Breast epithelium (tissue), 4 donors: ENCODE data around the gene APOBEC3A. TPM values are rescaled to one million over a fixed set of nuclear protein-coding genes. Genes with fewer than 3 reads are reported as not detected.
"Not testable (repeated sequence)": the region's sequence is repeated elsewhere in the genome, so short reads cannot be mapped to it uniquely, and the experiment has no call there.

Experiments used
- DNase-seq, 2 donors: peaks; one replicate each; pipeline ENCODE4 v3.0.0-alpha.2; 2019; ENCODE audit warnings: low spot score in 2 of 2
- H3K27ac ChIP-seq, 2 donors: fragments of 200-600 bp; sonication (generic) in 1 of 2; one replicate each; pipeline ENCODE4 v1.5.1; 2016 to 2019; ENCODE audit warnings: mild to moderate bottlenecking in 1 of 2
- H3K27me3 ChIP-seq, 2 donors: fragments of 200-600 bp; sonication (generic) in 1 of 2; one replicate each; pipeline versions ENCODE4 v1.5.1 to v1.6.0; 2017 to 2019; ENCODE audit warnings: control low read depth in 1 of 2, mild to moderate bottlenecking in 1 of 2
- H3K36me3 ChIP-seq: fragments of 200-600 bp; one replicate; pipeline ENCODE4 v1.5.1; 2019
- H3K4me1 ChIP-seq, 2 donors: fragments of 200-600 bp; sonication (generic); one replicate each; pipeline ENCODE4 v1.5.1; 2016 to 2019; ENCODE audit warnings: control low read depth in 1 of 2
- H3K4me3 ChIP-seq, 3 donors: fragments of 200-600 bp; sonication (generic); 1 replicate in 2 of 3; 2 replicates in 1 of 3; pipeline ENCODE4 v1.5.1; 2016 to 2019; ENCODE audit warnings: mild to moderate bottlenecking in 3 of 3, moderate library complexity in 2 of 3
- H3K9me3 ChIP-seq, 2 donors: fragments of 200-600 bp; sonication (generic) in 1 of 2; one replicate each; pipeline ENCODE4 v1.5.1; 2016 to 2019; ENCODE audit warnings: control low read depth in 1 of 2
- CTCF ChIP-seq, 3 donors: fragments of 450-650 bp; IDR thresholded peaks; one replicate each; pipeline ENCODE4 v1.5.1; 2016 to 2017; ENCODE audit warnings: antibody characterized with exemption in 3 of 3, mild to moderate bottlenecking in 3 of 3, moderate library complexity in 3 of 3
- POLR2A ChIP-seq: fragments of 450-650 bp; IDR thresholded peaks from one replicate; pipeline ENCODE4 v1.6.1; 2016; ENCODE audit warnings: antibody characterized with exemption, mild to moderate bottlenecking, moderate library complexity
- POLR2AphosphoS5 ChIP-seq, 3 donors: sonication (generic); formaldehyde crosslinking; IDR thresholded peaks; one replicate each; pipeline ENCODE4 v1.6.1; 2017; ENCODE audit warnings: antibody characterized with exemption in 3 of 3
- intact Hi-C: fragments of 100-400 bp; cut with DNase I; formaldehyde crosslinking; loops from one replicate; pipeline ENCODE4 v1.15.1; 2023; ENCODE audit warnings: low total_unique reads
- total RNA-seq, 3 donors: library from RNA; depleted of rRNA; stranded (reverse); fragments of >200 nt; gene quantifications; one replicate each; pipeline ENCODE4 v1.1.0, GENCODE V29; 2016

Gene APOBEC3A
- total RNA-seq, 3 donors from 2014 or later = 0.44 TPM; not detected in 2

GRCh38 chr22:38986629-38987028, 29.2 kb downstream of the APOBEC3A start:
- DNase-seq = no peak
- Histone ChIP-seq H3K27me3 (no peaks in the 10 kb centered on the region), H3K4me3 (no peak overlapping the region), H3K4me1 (peaks cover 0 to 4% of the 10 kb centered on the region in 2 donors), H3K9me3 (no peaks in the 10 kb centered on the region), H3K27ac (no peak overlapping the region), H3K36me3 (no peaks in the 10 kb centered on the region)
- intact Hi-C loops = loop anchor here (10.0 kb wide), 1 partner anchor 122 kb away; no protein-coding TSS in a partner anchor
- no peak for TF ChIP-seq POLR2A
- TF ChIP-seq POLR2AphosphoS5 (IDR thresholded peaks at IDR 0.05) = no peak
- TF ChIP-seq CTCF (IDR thresholded peaks at IDR 0.05) = no peak

- H3K27me3 ChIP-seq = no peaks in the 10 kb centered on the region
- TF ChIP-seq POLR2A (no peak), POLR2AphosphoS5 (IDR thresholded peaks at IDR 0.05) (no peak), CTCF (IDR thresholded peaks at IDR 0.05) (no peak)
- no peak for DNase-seq
- peaks cover 0 to 3% of the 10 kb centered on the region in 2 donors for H3K4me1 ChIP-seq
- H3K27ac ChIP-seq = no peak overlapping the region
- intact Hi-C loops = loop anchor here (10.0 kb wide), 1 partner anchor 123 kb away; no protein-coding TSS in a partner anchor
- H3K9me3 ChIP-seq = no peaks in the 10 kb centered on the region
- H3K36me3 ChIP-seq = no peaks in the 10 kb centered on the region
- H3K4me3 ChIP-seq = no peak overlapping the region
Observed at GRCh38 chr22:38987171-38987895, 29.9 kb downstream of the APOBEC3A start.

- no peaks in the 10 kb centered on the region for H3K9me3 ChIP-seq
- intact Hi-C loops = loop anchor here (10.0 kb wide), 1 partner anchor 125 kb away; no protein-coding TSS in a partner anchor
- no peak overlapping the region for H3K27ac ChIP-seq
- no peaks in the 10 kb centered on the region for H3K4me1 ChIP-seq
- DNase-seq = no peak
- TF ChIP-seq POLR2AphosphoS5 (IDR thresholded peaks at IDR 0.05) = no peak
- no peak for TF ChIP-seq CTCF (IDR thresholded peaks at IDR 0.05)
- TF ChIP-seq POLR2A = no peak
- no peak overlapping the region for H3K4me3 ChIP-seq
- no peaks in the 10 kb centered on the region for H3K27me3 ChIP-seq
- no peaks in the 10 kb centered on the region for H3K36me3 ChIP-seq
Observed at GRCh38 chr22:38989466-38989865, 32.1 kb downstream of the APOBEC3A start.

- H3K36me3 ChIP-seq, H3K27me3 ChIP-seq, H3K4me1 ChIP-seq, H3K9me3 ChIP-seq, intact Hi-C loops, H3K4me3 ChIP-seq: not testable (repeated sequence)
- DNase-seq = peak in 1 of 2 donors; percentile 16
- H3K27ac ChIP-seq = peak overlapping the region; percentile 36 to 59
Observed at GRCh38 chr22:38992871-38993371, 35.5 kb downstream of the APOBEC3A start.

GRCh38 chr22:38996105-38996504, 38.7 kb downstream of the APOBEC3A start:
- no peak overlapping the region for H3K27ac ChIP-seq
- H3K27me3 ChIP-seq = no peaks in the 10 kb centered on the region
- no peaks in the 10 kb centered on the region for H3K9me3 ChIP-seq
- H3K4me1 ChIP-seq = no peaks in the 10 kb centered on the region
- peak in 1 of 2 donors; percentile 7 for DNase-seq
- H3K36me3 ChIP-seq = no peaks in the 10 kb centered on the region
- H3K4me3 ChIP-seq = no peak overlapping the region
- TF ChIP-seq POLR2A = no peak
- TF ChIP-seq CTCF (IDR thresholded peaks at IDR 0.05) = no peak
- TF ChIP-seq POLR2AphosphoS5 (IDR thresholded peaks at IDR 0.05) = no peak
- intact Hi-C loops = no loop called here
